WTC11 (cell line): ENCODE data around the gene SPATA19. TPM values are rescaled to one million over a fixed set of nuclear protein-coding genes. Genes with fewer than 3 reads are reported as not detected.

Source experiments
- ATAC-seq: fragments of 200-7000 bp; cut with Tn5 transposase; 2 replicates; pipeline ENCODE4 v1.10.0; 2021; ENCODE audit warnings: mild to moderate bottlenecking, moderate library complexity
- CTCF ChIA-PET: fragments of 300-600 bp; sonication (Branson Sonifier 250); formaldehyde crosslinking; loops from one replicate; lab custom pipeline; 2021; ENCODE audit warnings: antibody characterized with exemption; lab: Charles Lee
- POLR2A ChIA-PET: fragments of 350-600 bp; sonication (Branson Sonifier 250); formaldehyde crosslinking; loops from one replicate; lab custom pipeline; 2021; ENCODE audit warnings: antibody characterized with exemption; lab: Charles Lee
- DNase-seq: peaks from one replicate; pipeline ENCODE4 v3.0.0; 2021; ENCODE audit warnings: low spot score
- H3K27ac Mint-ChIP-seq: 2 replicates; pipeline ENCODE4 v1.8.0; 2021; ENCODE audit warnings: mixed read lengths
- H3K27me3 Mint-ChIP-seq: 2 replicates; pipeline ENCODE4 v1.8.0; 2021; ENCODE audit warnings: low read depth, mild to moderate bottlenecking, moderate library complexity, mixed read lengths
- H3K36me3 Mint-ChIP-seq: 2 replicates; pipeline ENCODE4 v1.8.0; 2021; ENCODE audit warnings: mixed read lengths
- H3K4me1 Mint-ChIP-seq: 2 replicates; pipeline ENCODE4 v1.8.0; 2022; ENCODE audit warnings: mixed read lengths
- H3K4me3 Mint-ChIP-seq: 2 replicates; pipeline ENCODE4 v1.8.0; 2021; ENCODE audit warnings: mild to moderate bottlenecking, moderate library complexity, mixed read lengths
- H3K9me3 Mint-ChIP-seq: 2 replicates; pipeline ENCODE4 v1.8.0; 2021; ENCODE audit warnings: mixed read lengths
- AR ChIP-seq: fragments of 250-450 bp; sonication (Bioruptor Pico); IDR thresholded peaks from 2 replicates; pipeline ENCODE4 v1.9.0; 2021; ENCODE audit warnings: mild to moderate bottlenecking
- CTCF ChIP-seq: fragments of 200-600 bp; IDR thresholded peaks from 2 replicates; pipeline ENCODE4 v1.8.0; 2022; ENCODE audit warnings: antibody characterized with exemption
- E2F1 ChIP-seq: sonication (generic); formaldehyde crosslinking; IDR thresholded peaks from 2 replicates; pipeline ENCODE4 v1.8.0; 2022; ENCODE audit warnings: mild to moderate bottlenecking, missing genetic modification reagents
- ESRRA ChIP-seq: sonication (generic); formaldehyde crosslinking; IDR thresholded peaks from 2 replicates; pipeline ENCODE4 v1.8.1; 2022; ENCODE audit warnings: mild to moderate bottlenecking, missing genetic modification reagents, borderline replicate concordance
- GRHL2 ChIP-seq: fragments of 250-450 bp; sonication (Bioruptor Pico); IDR thresholded peaks from 2 replicates; pipeline ENCODE4 v1.8.0; 2022; ENCODE audit warnings: mild to moderate bottlenecking, moderate library complexity; ENCODE audit not compliant: insufficient replicate concordance, severe bottlenecking
- HMGA2 ChIP-seq: fragments of 250-450 bp; sonication (Bioruptor Pico); IDR thresholded peaks from 2 replicates; pipeline ENCODE4 v1.4.0; 2021; ENCODE audit warnings: mild to moderate bottlenecking, moderate library complexity
- IRF2 ChIP-seq: sonication (generic); formaldehyde crosslinking; IDR thresholded peaks from 2 replicates; pipeline ENCODE4 v1.8.0; 2022; ENCODE audit warnings: low read depth, missing genetic modification reagents, borderline replicate concordance
- JAZF1 ChIP-seq: fragments of 250-450 bp; sonication (Bioruptor Pico); IDR thresholded peaks from 2 replicates; pipeline ENCODE4 v1.9.0; 2021; ENCODE audit warnings: moderate library complexity, mild to moderate bottlenecking, inconsistent platforms
- MXD4 ChIP-seq: fragments of 250-450 bp; sonication (Bioruptor Pico); IDR thresholded peaks from 2 replicates; pipeline ENCODE4 v1.8.0; 2021; ENCODE audit warnings: mild to moderate bottlenecking, moderate library complexity, borderline replicate concordance
- SOX15 ChIP-seq: fragments of 250-450 bp; sonication (Bioruptor Pico); IDR thresholded peaks from 2 replicates; pipeline ENCODE4 v1.9.0; 2021; ENCODE audit warnings: mild to moderate bottlenecking
- SP1 ChIP-seq: sonication (generic); formaldehyde crosslinking; conservative IDR thresholded peaks from 2 replicates; pipeline ENCODE4 v1.8.1; 2022; ENCODE audit warnings: missing genetic modification reagents
- TCF7 ChIP-seq: sonication (generic); formaldehyde crosslinking; IDR thresholded peaks from 2 replicates; pipeline ENCODE4 v1.8.0; 2022; ENCODE audit warnings: mild to moderate bottlenecking, low read depth, missing genetic modification reagents, moderate library complexity
- USF1 ChIP-seq: sonication (generic); formaldehyde crosslinking; IDR thresholded peaks from 2 replicates; pipeline ENCODE4 v1.8.0; 2022; ENCODE audit warnings: mild to moderate bottlenecking, missing genetic modification reagents
- ZNF121 ChIP-seq: sonication (generic); formaldehyde crosslinking; IDR thresholded peaks from 2 replicates; pipeline ENCODE4 v1.8.0; 2023; ENCODE audit warnings: missing genetic modification reagents
- ZNF317 ChIP-seq: sonication (generic); formaldehyde crosslinking; IDR thresholded peaks from 2 replicates; pipeline ENCODE4 v1.8.1; 2023; ENCODE audit warnings: low read depth, mild to moderate bottlenecking, moderate library complexity, missing genetic modification reagents, borderline replicate concordance
- total RNA-seq: library from RNA; stranded (reverse); gene quantifications from 3 replicates; pipeline ENCODE4 v1.2.3, GENCODE V29; 2021
- TF ChIP-seq, protein P1 (sequence below): fragments of 250-450 bp; sonication (Bioruptor Pico); IDR thresholded peaks from 2 replicates; pipeline ENCODE4 v1.9.0; 2021; ENCODE audit warnings: moderate library complexity, mild to moderate bottlenecking, inconsistent platforms, borderline replicate concordance
- TF ChIP-seq, protein P2 (sequence below): sonication (generic); formaldehyde crosslinking; IDR thresholded peaks from 2 replicates; pipeline ENCODE4 v1.8.1; 2023; ENCODE audit warnings: mild to moderate bottlenecking, moderate library complexity, missing genetic modification reagents

Gene SPATA19
- total RNA-seq, 1 experiment from 2014 or later: not detected

- CTCF ChIA-PET: no interaction called here
- DNase-seq (no peak), ATAC-seq (no peak)
- Mint-ChIP-seq H3K4me1 (no peaks in the 10 kb centered on the region; the same call in 1 of the 2 replicates), H3K27ac (no peak overlapping the region), H3K4me3 (no peak overlapping the region), H3K27me3 (no peaks in the 10 kb centered on the region; the same call in 1 of the 2 replicates), H3K36me3 (no peaks in the 10 kb centered on the region), H3K9me3 (peaks cover 4% of the 10 kb centered on the region; the same call in 1 of the 2 replicates)
- POLR2A ChIA-PET: interaction anchor here (0.6 kb wide), 1 partner anchor 49 kb away, joined by 3 read pairs; no protein-coding TSS in a partner anchor
- TF ChIP-seq HMGA2 (CRISPR knock-in tag) (no peak), ESRRA (CRISPR knock-in tag) (no peak), AR (CRISPR knock-in tag) (no peak), MXD4 (no peak), USF1 (CRISPR knock-in tag) (no peak), SP1 (CRISPR knock-in tag) (no peak), JAZF1 (CRISPR knock-in tag) (no peak), SOX15 (CRISPR knock-in tag) (no peak), IRF2 (CRISPR knock-in tag) (no peak), ZNF317 (CRISPR knock-in tag) (no peak), CTCF (no peak), E2F1 (CRISPR knock-in tag) (no peak), TCF7 (CRISPR knock-in tag) (no peak), GRHL2 (CRISPR knock-in tag) (no peak), ZNF121 (CRISPR knock-in tag) (no peak)
- TF ChIP-seq, protein P1, sequence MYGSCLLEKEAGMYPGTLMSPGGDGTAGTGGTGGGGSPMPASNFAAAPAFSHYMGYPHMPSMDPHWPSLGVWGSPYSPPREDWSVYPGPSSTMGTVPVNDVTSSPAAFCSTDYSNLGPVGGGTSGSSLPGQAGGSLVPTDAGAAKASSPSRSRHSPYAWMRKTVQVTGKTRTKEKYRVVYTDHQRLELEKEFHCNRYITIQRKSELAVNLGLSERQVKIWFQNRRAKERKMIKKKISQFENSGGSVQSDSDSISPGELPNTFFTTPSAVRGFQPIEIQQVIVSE: no peak
- TF ChIP-seq, protein P2, sequence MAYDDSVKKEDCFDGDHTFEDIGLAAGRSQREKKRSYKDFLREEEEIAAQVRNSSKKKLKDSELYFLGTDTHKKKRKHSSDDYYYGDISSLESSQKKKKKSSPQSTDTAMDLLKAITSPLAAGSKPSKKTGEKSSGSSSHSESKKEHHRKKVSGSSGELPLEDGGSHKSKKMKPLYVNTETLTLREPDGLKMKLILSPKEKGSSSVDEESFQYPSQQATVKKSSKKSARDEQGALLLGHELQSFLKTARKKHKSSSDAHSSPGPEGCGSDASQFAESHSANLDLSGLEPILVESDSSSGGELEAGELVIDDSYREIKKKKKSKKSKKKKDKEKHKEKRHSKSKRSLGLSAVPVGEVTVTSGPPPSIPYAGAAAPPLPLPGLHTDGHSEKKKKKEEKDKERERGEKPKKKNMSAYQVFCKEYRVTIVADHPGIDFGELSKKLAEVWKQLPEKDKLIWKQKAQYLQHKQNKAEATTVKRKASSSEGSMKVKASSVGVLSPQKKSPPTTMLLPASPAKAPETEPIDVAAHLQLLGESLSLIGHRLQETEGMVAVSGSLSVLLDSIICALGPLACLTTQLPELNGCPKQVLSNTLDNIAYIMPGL (CRISPR knock-in tag): no peak
These were observed 29.7 kb downstream of the SPATA19 start for GRCh38 chr11:133815636-133816035.
